HepG2 (cell line): ENCODE data around the gene CAMKV. TPM values are rescaled to one million over a fixed set of nuclear protein-coding genes. Genes with fewer than 3 reads are reported as not detected.

Experiments used
- BORCS8-MEF2B ChIP-seq: sonication (generic); formaldehyde crosslinking; IDR thresholded peaks from 2 replicates; pipeline ENCODE4 v1.8.0; 2022; ENCODE audit warnings: mild to moderate bottlenecking, missing genetic modification reagents
- BRCA1 ChIP-seq: sonication (generic); formaldehyde crosslinking; IDR thresholded peaks from 2 replicates; pipeline ENCODE4 v1.4.0; 2020; ENCODE audit warnings: missing genetic modification reagents
- CENPX ChIP-seq: sonication (generic); formaldehyde crosslinking; IDR thresholded peaks from 2 replicates; pipeline ENCODE4 v1.9.0; 2021; ENCODE audit warnings: mild to moderate bottlenecking, missing genetic modification reagents, moderate library complexity
- HES4 ChIP-seq: sonication (generic); formaldehyde crosslinking; IDR thresholded peaks from 2 replicates; pipeline ENCODE4 v1.9.0; 2021; ENCODE audit warnings: mild to moderate bottlenecking, missing genetic modification reagents, borderline replicate concordance
- KLF9 ChIP-seq: IDR thresholded peaks from 2 replicates; pipeline ENCODE4 v1.6.1; 2016; ENCODE audit warnings: low read depth
- MAFK ChIP-seq, 2 experiments: IDR thresholded peaks in 1 of 2; conservative IDR thresholded peaks in 1 of 2; 2 replicates each; pipeline ENCODE4 v1.6.1; 2011; ENCODE audit warnings: improper control_type of control experiment in 2 of 2, low read length in 2 of 2
- PITX1 ChIP-seq: sonication (generic); formaldehyde crosslinking; IDR thresholded peaks from 2 replicates; pipeline ENCODE4 v1.5.1; 2020; ENCODE audit warnings: mild to moderate bottlenecking, missing genetic modification reagents
- REXO4 ChIP-seq: sonication (generic); formaldehyde crosslinking; IDR thresholded peaks from 2 replicates; pipeline ENCODE4 v1.8.0; 2022; ENCODE audit warnings: missing genetic modification reagents, mild to moderate bottlenecking, borderline replicate concordance
- SAP130 ChIP-seq: IDR thresholded peaks from 2 replicates; pipeline ENCODE4 v1.6.1; 2016; ENCODE audit warnings: low read depth
- SOX5 ChIP-seq: IDR thresholded peaks from 2 replicates; pipeline ENCODE4 v1.6.1; 2016; ENCODE audit warnings: borderline replicate concordance
- TMF1 ChIP-seq: sonication (generic); formaldehyde crosslinking; IDR thresholded peaks from 2 replicates; pipeline ENCODE4 v1.8.1; 2022; ENCODE audit warnings: low read depth, missing genetic modification reagents
- ZFAT ChIP-seq: sonication (generic); formaldehyde crosslinking; conservative IDR thresholded peaks from 2 replicates; pipeline ENCODE4 v1.8.1; 2023; ENCODE audit warnings: missing genetic modification reagents, inconsistent platforms
- ZHX1 ChIP-seq: sonication (generic); formaldehyde crosslinking; IDR thresholded peaks from 2 replicates; pipeline ENCODE4 v1.8.1; 2022; ENCODE audit warnings: low read depth, mild to moderate bottlenecking, missing genetic modification reagents
- ZNF530 ChIP-seq: sonication (generic); formaldehyde crosslinking; IDR thresholded peaks from 2 replicates; pipeline ENCODE4 v1.5.0; 2020; ENCODE audit warnings: low read depth, mild to moderate bottlenecking, missing genetic modification reagents
- ZNF557 ChIP-seq: sonication (generic); formaldehyde crosslinking; IDR thresholded peaks from 2 replicates; pipeline ENCODE4 v1.4.0; 2020; ENCODE audit warnings: missing genetic modification reagents
- ZNF562 ChIP-seq: sonication (generic); formaldehyde crosslinking; IDR thresholded peaks from 2 replicates; pipeline ENCODE4 v1.8.0; 2022; ENCODE audit warnings: missing genetic modification reagents, borderline replicate concordance
- ZNF737 ChIP-seq: sonication (generic); formaldehyde crosslinking; IDR thresholded peaks from 2 replicates; pipeline ENCODE4 v1.5.0; 2020; ENCODE audit warnings: missing genetic modification reagents, mild to moderate bottlenecking, borderline replicate concordance
- ZNF777 ChIP-seq: sonication (generic); formaldehyde crosslinking; IDR thresholded peaks from 2 replicates; pipeline ENCODE4 v1.4.0; 2020; ENCODE audit warnings: missing genetic modification reagents
- ZSCAN21 ChIP-seq: sonication (generic); formaldehyde crosslinking; IDR thresholded peaks from 2 replicates; pipeline ENCODE4 v1.8.0; 2022; ENCODE audit warnings: mild to moderate bottlenecking, missing genetic modification reagents, moderate library complexity, borderline replicate concordance
- ZUFSP ChIP-seq: sonication (generic); formaldehyde crosslinking; IDR thresholded peaks from 2 replicates; pipeline ENCODE4 v1.9.0; 2021; ENCODE audit warnings: missing genetic modification reagents, mild to moderate bottlenecking, borderline replicate concordance
- polyA plus RNA-seq, 8 experiments: library from polyadenylated mRNA; depleted of rRNA in 3 of 8; stranded (reverse) in 7 of 8; unstranded in 1 of 8; fragments of >200 nt; fragmentation: Illumina TruSeq in 4 of 8; extraction: Trizol in 4 of 8; gene quantifications; 2 replicates each; pipeline versions ENCODE4 v1.2.1 to v1.2.3, GENCODE V29; 2011 to 2016; ENCODE audit warnings: low read depth in 4 of 8, missing spikeins in 1 of 8, mixed read lengths in 1 of 8; ENCODE audit not compliant: insufficient read depth in 1 of 8
- total RNA-seq, 5 experiments: library from RNA; depleted of rRNA; stranded (reverse); fragments of >200 nt; fragmentation: Illumina TruSeq; extraction: Trizol; gene quantifications; 2 replicates each; pipeline ENCODE4 v1.2.3, GENCODE V29; 2016; ENCODE audit warnings: low read depth in 1 of 5
- TF ChIP-seq, protein P1 (sequence below): sonication (generic); formaldehyde crosslinking; IDR thresholded peaks from 2 replicates; pipeline ENCODE4 v1.4.0; 2020; ENCODE audit warnings: mild to moderate bottlenecking, missing genetic modification reagents, borderline replicate concordance
- TF ChIP-seq, protein P2 (sequence below): IDR thresholded peaks from 2 replicates; pipeline ENCODE4 v1.6.1; 2016; ENCODE audit warnings: missing compliant biosample characterization, missing genetic modification reagents, borderline replicate concordance
- TF ChIP-seq, protein P3 (sequence below): sonication (generic); formaldehyde crosslinking; IDR thresholded peaks from 2 replicates; pipeline ENCODE4 v1.5.0; 2020; ENCODE audit warnings: missing genetic modification reagents

The CAMKV gene
- total and polyA plus RNA-seq, 2 of the 13 experiments (the other 11 are each of a cell fraction or from before 2014, with no cell fraction given), result 0.13 to 0.15 TPM

GRCh38 chr3:49867871-49868321 is 1.8 kb downstream of the CAMKV start (continued):
- no peak for TF ChIP-seq ZFAT
- TF ChIP-seq SAP130 (CRISPR knock-in tag), result peak; percentile 30; the same call in 1 of the 2 replicates
- no peak for TF ChIP-seq ZNF530
- no peak for TF ChIP-seq ZSCAN21
- no peak for TF ChIP-seq REXO4
- TF ChIP-seq HES4 (CRISPR knock-in tag), result 0 out of 2 replicates have a peak, but pooled peaks have one; percentile 21
- TF ChIP-seq PITX1 (CRISPR knock-in tag), result 0 out of 2 replicates have a peak, but pooled peaks have one; percentile 23
- no peak for TF ChIP-seq MAFK (conservative IDR thresholded peaks at IDR 0.05 in 1 of 2, IDR thresholded peaks at IDR 0.05 in 1 of 2; ENCODE audit: low read length in 2 of 2)
- TF ChIP-seq ZNF737 (CRISPR knock-in tag), result no peak
- TF ChIP-seq, protein P1, sequence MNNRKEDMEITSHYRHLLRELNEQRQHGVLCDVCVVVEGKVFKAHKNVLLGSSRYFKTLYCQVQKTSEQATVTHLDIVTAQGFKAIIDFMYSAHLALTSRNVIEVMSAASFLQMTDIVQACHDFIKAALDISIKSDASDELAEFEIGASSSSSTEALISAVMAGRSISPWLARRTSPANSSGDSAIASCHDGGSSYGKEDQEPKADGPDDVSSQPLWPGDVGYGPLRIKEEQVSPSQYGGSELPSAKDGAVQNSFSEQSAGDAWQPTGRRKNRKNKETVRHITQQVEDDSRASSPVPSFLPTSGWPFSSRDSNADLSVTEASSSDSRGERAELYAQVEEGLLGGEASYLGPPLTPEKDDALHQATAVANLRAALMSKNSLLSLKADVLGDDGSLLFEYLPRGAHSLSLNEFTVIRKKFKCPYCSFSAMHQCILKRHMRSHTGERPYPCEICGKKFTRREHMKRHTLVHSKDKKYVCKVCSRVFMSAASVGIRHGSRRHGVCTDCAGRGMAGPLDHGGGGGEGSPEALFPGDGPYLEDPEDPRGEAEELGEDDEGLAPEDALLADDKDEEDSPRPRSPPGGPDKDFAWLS (CRISPR knock-in tag), result no peak
- TF ChIP-seq BORCS8-MEF2B, result 0 out of 2 replicates have a peak, but pooled peaks have one; percentile 49
- no peak for TF ChIP-seq ZUFSP (CRISPR knock-in tag)
- TF ChIP-seq ZNF557 (CRISPR knock-in tag), result no peak
- TF ChIP-seq, protein P2, sequence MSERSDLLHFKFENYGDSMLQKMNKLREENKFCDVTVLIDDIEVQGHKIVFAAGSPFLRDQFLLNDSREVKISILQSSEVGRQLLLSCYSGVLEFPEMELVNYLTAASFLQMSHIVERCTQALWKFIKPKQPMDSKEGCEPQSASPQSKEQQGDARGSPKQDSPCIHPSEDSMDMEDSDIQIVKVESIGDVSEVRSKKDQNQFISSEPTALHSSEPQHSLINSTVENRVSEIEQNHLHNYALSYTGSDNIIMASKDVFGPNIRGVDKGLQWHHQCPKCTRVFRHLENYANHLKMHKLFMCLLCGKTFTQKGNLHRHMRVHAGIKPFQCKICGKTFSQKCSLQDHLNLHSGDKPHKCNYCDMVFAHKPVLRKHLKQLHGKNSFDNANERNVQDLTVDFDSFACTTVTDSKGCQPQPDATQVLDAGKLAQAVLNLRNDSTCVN (CRISPR knock-in tag), result peak; percentile 21; the same call in 1 of the 2 replicates
- TF ChIP-seq, protein P3, sequence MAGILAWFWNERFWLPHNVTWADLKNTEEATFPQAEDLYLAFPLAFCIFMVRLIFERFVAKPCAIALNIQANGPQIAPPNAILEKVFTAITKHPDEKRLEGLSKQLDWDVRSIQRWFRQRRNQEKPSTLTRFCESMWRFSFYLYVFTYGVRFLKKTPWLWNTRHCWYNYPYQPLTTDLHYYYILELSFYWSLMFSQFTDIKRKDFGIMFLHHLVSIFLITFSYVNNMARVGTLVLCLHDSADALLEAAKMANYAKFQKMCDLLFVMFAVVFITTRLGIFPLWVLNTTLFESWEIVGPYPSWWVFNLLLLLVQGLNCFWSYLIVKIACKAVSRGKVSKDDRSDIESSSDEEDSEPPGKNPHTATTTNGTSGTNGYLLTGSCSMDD (CRISPR knock-in tag), result no peak
- no peak for TF ChIP-seq SOX5
- TF ChIP-seq KLF9 (CRISPR knock-in tag), result no peak
- TF ChIP-seq CENPX, result no peak
- TF ChIP-seq BRCA1 (CRISPR knock-in tag), result no peak
- no peak for TF ChIP-seq ZNF562 (CRISPR knock-in tag)
- TF ChIP-seq TMF1 (CRISPR knock-in tag), result no peak
- TF ChIP-seq ZNF777 (CRISPR knock-in tag), result no peak
- no peak for TF ChIP-seq ZHX1 (CRISPR knock-in tag)
